IPS-NIHi7 (cell line): Measurements from ENCODE around the gene SLC43A2.
A peak's percentile ranks its signal among the peaks of the same experiment; 100 is the strongest.

Experiments used
- DNase-seq: peaks from one replicate; pipeline ENCODE4 v3.0.0; 2012; ENCODE audit warnings: mixed read lengths; ENCODE audit errors: extremely low spot score

SLC43A2 gene

GRCh38 chr17:1623057-1623630, 5.5 kb downstream of the SLC43A2 start:
- DNase-seq = no peak

- DNase-seq = no peak
Measured at GRCh38 chr17:1621273-1621954, 7.2 kb downstream of the SLC43A2 start.

GRCh38 chr17:1620486-1620885, 8.1 kb downstream of the SLC43A2 start:
- no peak for DNase-seq

GRCh38 chr17:1617620-1618174, 10.9 kb downstream of the SLC43A2 start:
- DNase-seq = no peak

GRCh38 chr17:1616101-1616500, 12.5 kb downstream of the SLC43A2 start:
- no peak for DNase-seq

- DNase-seq = peak; percentile 5
Measured at GRCh38 chr17:1612400-1612799, 16.2 kb downstream of the SLC43A2 start.

- no peak for DNase-seq
Measured at GRCh38 chr17:1611715-1612114, 16.9 kb downstream of the SLC43A2 start.

GRCh38 chr17:1608676-1609075, 20.0 kb downstream of the SLC43A2 start:
- no peak for DNase-seq

GRCh38 chr17:1607971-1608320, 20.7 kb downstream of the SLC43A2 start:
- DNase-seq = peak; percentile 6

- no peak for DNase-seq
Measured at GRCh38 chr17:1606352-1606985, 22.2 kb downstream of the SLC43A2 start.

- DNase-seq = no peak
Measured at GRCh38 chr17:1605681-1606351, 22.8 kb downstream of the SLC43A2 start.

- DNase-seq = peak; percentile 45
Measured at GRCh38 chr17:1604831-1605528, 23.7 kb downstream of the SLC43A2 start.

- DNase-seq = no peak
Measured at GRCh38 chr17:1601571-1601970, 27.1 kb downstream of the SLC43A2 start.

GRCh38 chr17:1598399-1599095, 30.1 kb downstream of the SLC43A2 start:
- DNase-seq = peak; percentile 4

GRCh38 chr17:1597861-1598342, 30.7 kb downstream of the SLC43A2 start:
- no peak for DNase-seq

GRCh38 chr17:1593630-1593931, 35.1 kb downstream of the SLC43A2 start:
- no peak for DNase-seq

GRCh38 chr17:1592751-1593629, 35.6 kb downstream of the SLC43A2 start:
- no peak for DNase-seq

GRCh38 chr17:1591474-1592090, 37.1 kb downstream of the SLC43A2 start:
- no peak for DNase-seq

GRCh38 chr17:1590747-1591473, 37.7 kb downstream of the SLC43A2 start:
- DNase-seq = no peak
